Progenitor cell of endocrine pancreas (in vitro differentiated cells): ENCODE data around the gene ST6GALNAC4. TPM values are rescaled to one million over a fixed set of nuclear protein-coding genes. Genes with fewer than 3 reads are reported as not detected.

ENCODE experiments used
- DNase-seq: peaks from one replicate; pipeline ENCODE4 v3.0.0; 2021; ENCODE audit warnings: low spot score; ENCODE audit not compliant: unreplicated experiment
- H3K27ac Mint-ChIP-seq: 2 replicates; pipeline ENCODE4 v1.8.0; 2021; ENCODE audit warnings: mild to moderate bottlenecking, moderate library complexity, mixed read lengths
- H3K27me3 Mint-ChIP-seq: 2 replicates; pipeline ENCODE4 v1.8.0; 2021; ENCODE audit warnings: mixed read lengths
- H3K36me3 Mint-ChIP-seq: 2 replicates; pipeline ENCODE4 v1.8.0; 2022; ENCODE audit warnings: mixed read lengths; ENCODE audit not compliant: insufficient read depth
- H3K4me1 Mint-ChIP-seq: 2 replicates; pipeline ENCODE4 v1.8.0; 2021; ENCODE audit warnings: low read depth, mixed read lengths
- H3K4me3 Mint-ChIP-seq: 2 replicates; pipeline ENCODE4 v1.8.0; 2021; ENCODE audit warnings: low read depth, mild to moderate bottlenecking, moderate library complexity, mixed read lengths
- H3K9me3 Mint-ChIP-seq: 2 replicates; pipeline ENCODE4 v1.8.0; 2021; ENCODE audit warnings: low read depth, mixed read lengths
- CTCF ChIP-seq: fragments of 200-600 bp; sonication (generic); IDR thresholded peaks from one replicate; pipeline ENCODE4 v1.5.0; 2021; ENCODE audit warnings: antibody characterized with exemption, mild to moderate bottlenecking; ENCODE audit not compliant: unreplicated experiment
- total RNA-seq: library from RNA; stranded (reverse); gene quantifications from 2 replicates; pipeline ENCODE4 v1.2.1, GENCODE V29; 2021

Gene ST6GALNAC4
- total RNA-seq, 1 donor from 2014 or later, result 7.7 TPM

DNA sequence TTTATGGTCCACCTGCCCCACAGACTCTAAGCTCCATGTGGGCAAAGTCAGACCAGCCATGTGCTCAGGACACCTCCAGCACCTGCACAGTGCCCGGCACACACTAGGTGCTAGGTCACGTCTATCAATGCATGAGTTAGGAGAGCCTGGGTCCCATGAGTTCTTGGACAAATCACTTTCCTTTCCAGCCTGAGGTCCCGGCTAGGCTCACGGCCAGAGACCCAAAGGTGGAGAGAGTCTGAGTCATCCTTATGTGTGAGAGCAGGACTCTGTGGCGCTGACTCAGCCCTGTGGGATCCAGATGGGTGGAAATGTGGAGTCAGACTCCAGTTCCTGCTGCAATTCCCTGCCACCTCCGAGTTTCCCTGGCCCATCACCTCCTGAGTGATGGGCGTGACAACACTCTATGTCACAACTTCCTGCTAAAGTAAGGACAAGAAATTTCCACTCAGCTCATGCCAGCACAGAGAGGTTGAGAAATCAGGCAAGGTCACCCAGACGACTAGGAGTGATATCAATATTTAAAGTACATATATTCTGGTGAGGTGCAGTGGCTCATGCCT lies 2.5 kb upstream of the ST6GALNAC4 start:
- H3K4me3 Mint-ChIP-seq, result no peak overlapping the region
- H3K9me3 Mint-ChIP-seq, result no peaks in the 10 kb centered on the region
- H3K36me3 Mint-ChIP-seq, result no peaks in the 10 kb centered on the region
- H3K4me1 Mint-ChIP-seq, result no peaks in the 10 kb centered on the region
- H3K27me3 Mint-ChIP-seq, result peaks cover 35% of the 10 kb centered on the region
- no peak overlapping the region for H3K27ac Mint-ChIP-seq
- DNase-seq, result no peak
- no peak for TF ChIP-seq CTCF

DNA sequence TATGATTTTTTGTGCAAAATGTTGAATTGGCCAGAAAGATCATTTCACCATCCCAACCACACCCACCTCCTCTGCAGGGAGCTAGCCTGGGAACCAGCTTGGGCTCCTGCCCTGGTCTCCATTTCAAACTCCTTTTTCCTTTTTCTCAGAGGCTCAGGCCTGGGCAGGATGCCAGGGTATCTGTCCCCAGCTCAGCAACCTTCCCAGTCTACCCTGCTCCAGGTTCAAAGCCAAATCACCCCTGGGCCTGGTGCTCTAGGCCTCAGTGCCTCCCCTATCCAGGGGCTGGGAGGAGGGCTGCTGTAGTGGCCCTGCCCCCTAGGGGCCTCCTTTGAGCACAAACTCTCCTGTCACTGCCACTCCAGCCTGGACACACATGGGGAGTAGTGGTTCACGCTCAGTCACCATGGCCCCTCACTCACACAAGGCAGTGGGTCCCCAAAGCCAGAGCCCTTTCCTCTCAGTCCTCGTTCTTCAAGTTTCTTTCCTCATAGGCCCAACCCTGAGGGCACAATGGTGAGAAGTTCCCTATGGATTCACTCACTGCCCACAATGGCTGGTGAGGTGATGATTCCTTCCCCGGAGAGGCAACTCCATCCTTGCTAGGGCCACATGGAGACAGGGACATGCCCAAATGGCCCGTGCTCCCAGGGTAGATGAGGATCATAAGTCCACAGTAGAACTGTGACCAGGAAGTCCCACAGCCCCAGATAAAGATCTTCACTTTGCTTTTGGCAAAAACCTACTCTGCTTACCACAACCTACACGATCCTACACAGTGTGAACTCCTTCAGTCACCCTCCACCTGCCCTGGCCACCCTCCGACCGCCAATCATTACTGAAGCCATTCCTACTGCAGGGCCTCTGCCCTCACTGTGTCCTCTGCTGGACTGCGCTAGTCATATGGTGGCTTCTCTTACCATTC lies 1.6 kb upstream of the ST6GALNAC4 start:
- H3K4me3 Mint-ChIP-seq, result no peak overlapping the region
- H3K36me3 Mint-ChIP-seq, result no peaks in the 10 kb centered on the region
- no peaks in the 10 kb centered on the region for H3K9me3 Mint-ChIP-seq
- no peak for DNase-seq
- H3K27ac Mint-ChIP-seq, result no peak overlapping the region
- H3K4me1 Mint-ChIP-seq, result no peaks in the 10 kb centered on the region
- peak; percentile 16 for TF ChIP-seq CTCF
- peaks cover 31% of the 10 kb centered on the region for H3K27me3 Mint-ChIP-seq

DNA sequence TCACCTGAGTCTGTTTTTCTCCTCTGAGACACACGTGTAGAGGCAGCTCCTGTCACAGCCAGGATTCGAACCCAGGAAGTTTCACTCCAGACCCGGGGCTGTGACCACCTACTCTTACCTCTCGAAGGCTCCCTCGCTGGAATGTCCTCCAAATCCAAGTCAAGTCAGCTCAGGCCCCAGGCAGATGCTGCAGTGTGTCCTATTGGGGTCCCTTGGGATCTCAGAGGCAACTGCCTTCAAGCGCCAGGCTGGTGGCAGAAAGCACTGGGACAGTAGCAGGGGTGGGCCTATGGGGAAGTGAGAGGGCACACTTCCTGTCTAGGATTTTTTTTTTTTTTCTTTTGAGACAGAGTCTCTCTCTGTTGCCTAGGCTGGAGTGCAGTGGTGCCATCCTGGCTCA lies 762 bp upstream of the ST6GALNAC4 start:
- H3K27me3 Mint-ChIP-seq, result peaks cover 25% of the 10 kb centered on the region
- H3K4me1 Mint-ChIP-seq, result peaks cover 4% of the 10 kb centered on the region
- H3K9me3 Mint-ChIP-seq, result no peaks in the 10 kb centered on the region
- H3K27ac Mint-ChIP-seq, result no peak overlapping the region
- TF ChIP-seq CTCF, result no peak
- DNase-seq, result no peak
- no peak overlapping the region for H3K4me3 Mint-ChIP-seq
- H3K36me3 Mint-ChIP-seq, result no peaks in the 10 kb centered on the region

- Mint-ChIP-seq H3K9me3 (no peaks in the 10 kb centered on the region), H3K4me3 (peak overlapping the region; percentile 64), H3K27me3 (peaks cover 21% of the 10 kb centered on the region), H3K27ac (no peak overlapping the region), H3K4me1 (peaks cover 4% of the 10 kb centered on the region), H3K36me3 (peaks cover under 1% of the 10 kb centered on the region)
- no peak for DNase-seq
- no peak for TF ChIP-seq CTCF
Observed at GRCh38 chr9:127915801-127916719, 781 bp downstream of the ST6GALNAC4 start.

GRCh38 chr9:127915325-127915752 lies 1.5 kb downstream of the ST6GALNAC4 start:
- H3K4me3 Mint-ChIP-seq, result no peak overlapping the region
- DNase-seq, result no peak
- H3K9me3 Mint-ChIP-seq, result no peaks in the 10 kb centered on the region
- H3K27me3 Mint-ChIP-seq, result peaks cover 18% of the 10 kb centered on the region
- H3K27ac Mint-ChIP-seq, result no peak overlapping the region
- H3K4me1 Mint-ChIP-seq, result peaks cover 4% of the 10 kb centered on the region
- peaks cover 1% of the 10 kb centered on the region for H3K36me3 Mint-ChIP-seq
- no peak for TF ChIP-seq CTCF
